CD4-positive, alpha-beta T cell treated with Interleukin-15 for 1 hour (primary cell): Measurements from ENCODE around the gene CFAP45.

Source experiments
- DNase-seq: peaks from one replicate; pipeline ENCODE4 v3.0.0-alpha.2; 2020

CFAP45 gene, protein sequence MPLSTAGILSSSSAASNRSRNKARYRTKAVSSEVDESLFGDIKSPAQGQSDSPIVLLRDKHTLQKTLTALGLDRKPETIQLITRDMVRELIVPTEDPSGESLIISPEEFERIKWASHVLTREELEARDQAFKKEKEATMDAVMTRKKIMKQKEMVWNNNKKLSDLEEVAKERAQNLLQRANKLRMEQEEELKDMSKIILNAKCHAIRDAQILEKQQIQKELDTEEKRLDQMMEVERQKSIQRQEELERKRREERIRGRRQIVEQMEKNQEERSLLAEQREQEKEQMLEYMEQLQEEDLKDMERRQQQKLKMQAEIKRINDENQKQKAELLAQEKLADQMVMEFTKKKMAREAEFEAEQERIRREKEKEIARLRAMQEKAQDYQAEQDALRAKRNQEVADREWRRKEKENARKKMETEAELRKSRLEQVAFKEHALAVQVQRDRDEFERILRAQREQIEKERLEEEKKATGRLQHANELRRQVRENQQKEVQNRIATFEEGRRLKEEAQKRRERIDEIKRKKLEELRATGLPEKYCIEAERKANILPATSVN

DNA sequence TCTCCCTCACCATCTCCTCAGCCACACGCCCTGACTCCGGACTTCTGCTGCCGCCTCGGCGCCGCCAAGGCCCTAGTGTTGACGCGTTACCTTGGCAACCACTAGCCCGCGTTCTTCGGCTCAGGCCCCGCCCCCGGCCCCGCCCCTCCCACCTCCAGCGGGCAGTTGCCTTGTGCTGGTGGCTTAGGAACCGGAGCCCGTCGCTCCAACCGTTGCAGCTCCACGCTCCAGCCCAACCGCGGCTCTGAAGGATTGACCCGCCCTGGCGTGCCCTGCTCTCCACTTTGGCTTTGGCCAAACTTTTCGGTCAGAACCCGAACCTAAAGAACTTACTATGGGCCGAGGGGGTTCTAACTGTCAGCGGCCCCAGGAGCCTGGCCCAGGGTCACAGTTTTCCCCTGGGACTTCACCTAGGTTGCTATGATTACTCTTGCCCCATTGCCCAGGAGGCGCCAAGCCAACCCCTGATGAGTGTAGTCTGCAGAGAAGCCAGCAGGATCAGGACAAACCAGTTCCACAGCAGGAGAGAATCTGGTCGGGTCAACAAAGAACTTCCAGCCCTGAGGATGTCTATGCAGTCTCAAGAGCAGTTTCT is at the start of gene CFAP45:
Gene CFAP45, minus strand, starts transcription at position 80 of the 595 bp plus-strand sequence. Its CDS starts 67 bp downstream, at position 13.
- peak; percentile 82 for DNase-seq

DNA sequence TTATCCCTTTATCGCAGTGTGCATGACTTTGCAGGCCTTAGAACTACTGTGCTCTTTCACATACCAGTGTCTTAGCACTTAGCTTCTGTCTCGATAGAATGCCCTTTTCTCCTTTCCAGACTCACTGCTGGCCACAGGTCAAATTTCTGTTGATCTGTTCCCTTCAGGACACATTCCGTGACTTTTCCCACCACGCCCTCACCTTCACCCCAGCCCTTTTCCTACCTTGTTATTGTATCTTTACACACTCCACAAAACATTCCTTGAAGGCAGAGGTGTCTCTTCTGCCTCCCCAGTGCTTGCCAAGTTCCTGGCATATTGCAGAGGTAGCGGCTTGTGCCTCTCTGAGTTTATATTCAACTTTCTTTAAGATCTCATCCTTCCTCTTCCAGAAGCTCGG is 49.2 kb upstream of the CFAP45 start:
- DNase-seq: no peak

DNA sequence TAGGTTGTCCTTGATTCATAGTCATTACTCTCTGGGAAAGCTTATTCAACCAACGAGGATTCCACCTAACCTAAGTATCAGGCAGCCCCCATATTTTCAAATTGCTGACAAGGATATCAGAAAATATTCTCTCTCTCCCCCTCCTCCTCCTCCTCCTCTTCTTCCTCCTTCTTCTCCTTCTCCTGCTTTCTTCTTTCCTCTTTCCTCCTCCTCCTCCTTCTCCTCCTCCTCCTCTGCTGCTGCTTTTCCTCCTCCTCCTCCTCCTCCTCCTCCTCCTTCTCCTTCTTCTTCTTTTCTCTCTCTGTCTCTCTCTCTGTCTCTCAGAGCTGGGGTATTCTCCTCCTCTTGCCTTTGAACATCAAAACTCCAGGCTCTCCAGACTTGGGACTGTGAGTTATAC is 48.0 kb upstream of the CFAP45 start:
- no peak for DNase-seq

DNA sequence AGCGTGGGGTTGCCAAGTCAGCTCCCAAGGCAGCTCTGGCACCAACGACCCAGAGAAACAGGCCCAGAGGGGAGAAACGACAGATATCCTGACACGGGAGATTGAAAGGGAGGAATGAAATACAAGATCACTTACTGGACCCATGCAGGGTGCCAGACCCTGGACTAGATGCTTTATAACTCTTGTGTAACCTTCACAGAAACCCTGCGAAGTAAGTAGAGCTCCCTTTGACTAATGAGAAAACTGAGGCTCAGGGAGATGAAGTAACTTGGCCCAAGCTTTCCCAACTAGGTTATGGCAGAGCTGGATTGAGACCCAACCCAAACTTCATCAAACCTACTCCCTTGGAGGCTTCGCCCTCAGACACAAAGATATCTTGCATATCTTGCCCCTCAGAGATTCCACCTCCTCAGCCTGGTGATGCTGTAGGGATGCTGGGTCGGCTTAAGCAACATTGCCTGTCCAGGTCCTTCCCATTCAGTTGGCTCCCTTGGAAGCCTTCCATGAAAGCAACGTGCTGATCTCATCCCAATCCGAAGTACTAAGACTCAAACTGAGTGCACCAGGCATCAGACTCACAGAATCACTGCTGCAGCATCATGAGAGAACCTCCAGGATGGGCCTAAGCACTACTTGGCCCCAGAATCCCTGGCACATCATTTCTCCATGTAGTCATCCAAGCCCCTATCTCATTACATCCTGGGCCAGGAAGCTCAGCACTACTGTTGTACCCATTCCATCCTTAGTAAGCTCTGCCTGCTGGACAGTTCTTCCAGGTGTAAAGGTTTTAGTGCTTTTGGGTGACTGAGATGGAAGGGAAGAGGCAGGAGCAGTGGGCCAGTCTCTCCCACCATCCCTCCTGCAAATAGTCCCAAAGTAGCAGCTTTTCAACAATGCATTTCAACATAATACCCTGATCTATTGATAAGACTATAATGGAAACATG is 46.5 kb upstream of the CFAP45 start:
- no peak for DNase-seq

DNA sequence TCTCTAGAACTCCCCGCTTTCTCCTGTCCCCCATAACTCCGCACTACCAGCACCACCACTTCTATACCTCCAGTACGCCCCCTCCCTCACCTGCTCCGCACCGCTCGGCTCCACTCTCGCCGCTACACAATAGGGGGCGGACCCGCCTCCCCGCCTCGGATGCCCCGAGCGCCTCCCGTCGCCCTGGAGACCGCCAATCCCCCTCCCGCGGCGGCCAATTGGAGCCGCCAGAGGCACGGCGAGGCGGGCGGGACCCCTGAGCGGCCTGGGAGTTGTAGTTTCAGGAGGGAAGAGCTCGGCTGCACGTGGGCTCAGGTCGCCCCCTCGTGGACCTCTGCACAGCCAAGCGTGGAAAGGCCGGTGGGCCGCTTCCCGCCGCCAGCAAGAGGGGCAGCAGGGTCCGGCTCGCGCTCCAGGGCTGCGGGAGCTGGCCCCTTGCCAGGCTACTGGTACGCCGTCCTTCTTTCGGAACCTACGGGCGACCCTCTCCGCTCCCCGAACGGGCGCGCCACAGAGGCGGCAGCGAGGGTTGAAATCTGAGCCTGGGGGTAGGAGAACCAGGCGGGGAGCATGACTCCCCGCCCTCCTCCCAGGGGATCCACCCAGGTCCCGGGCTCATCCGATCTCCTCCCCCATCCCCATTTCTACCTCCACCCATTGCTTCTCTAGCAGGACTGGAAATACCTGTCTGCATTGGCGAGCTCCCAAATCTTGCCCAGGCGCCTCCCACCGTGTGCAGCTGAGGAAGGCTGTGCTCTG is 45.7 kb upstream of the CFAP45 start, which contains the start of gene IGSF9:
Gene IGSF9, minus strand, starts transcription at position 131 of the 759 bp plus-strand sequence. CDS start 2,159 bp downstream, outside the sequence.
- peak; percentile 83 for DNase-seq

DNA sequence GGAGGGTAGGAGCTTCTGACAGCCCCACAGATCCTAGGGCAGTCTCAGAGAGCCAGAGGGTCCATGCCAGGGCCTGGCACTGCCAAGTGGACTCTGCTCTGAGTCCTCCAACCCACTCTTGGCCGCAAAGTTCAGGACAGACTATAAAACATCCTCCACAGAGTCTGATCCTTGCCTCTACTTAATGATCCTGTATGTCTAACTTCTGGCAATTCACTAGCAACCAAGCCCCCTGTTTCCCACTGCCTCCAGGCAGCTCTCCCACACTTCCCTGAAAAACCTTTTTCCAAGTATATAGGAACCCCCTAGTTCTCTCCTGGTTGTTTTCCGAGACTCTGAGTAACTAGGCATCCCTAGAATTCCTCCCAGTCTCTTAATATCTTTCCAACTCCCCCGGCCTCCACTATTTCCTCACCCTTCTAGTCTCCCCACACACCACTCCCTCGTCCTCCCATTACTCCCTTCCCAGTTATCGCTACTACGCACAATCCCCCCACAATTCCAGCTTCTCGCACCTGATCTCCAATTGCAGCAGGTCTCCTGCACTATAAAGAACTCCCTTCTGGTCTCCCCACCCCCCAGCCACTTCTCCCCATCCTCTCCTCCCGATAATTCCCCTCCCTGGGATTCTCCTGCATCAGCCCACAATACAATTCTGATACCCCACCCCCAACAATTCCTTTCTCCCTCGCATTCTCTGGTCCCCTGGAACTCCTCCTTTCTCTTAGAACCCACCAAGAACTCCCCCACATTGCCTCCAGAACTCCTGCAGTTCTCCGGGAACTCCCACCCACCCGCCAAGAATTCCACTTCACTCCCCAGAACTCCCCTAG is 44.9 kb upstream of the CFAP45 start:
- no peak for DNase-seq

DNA sequence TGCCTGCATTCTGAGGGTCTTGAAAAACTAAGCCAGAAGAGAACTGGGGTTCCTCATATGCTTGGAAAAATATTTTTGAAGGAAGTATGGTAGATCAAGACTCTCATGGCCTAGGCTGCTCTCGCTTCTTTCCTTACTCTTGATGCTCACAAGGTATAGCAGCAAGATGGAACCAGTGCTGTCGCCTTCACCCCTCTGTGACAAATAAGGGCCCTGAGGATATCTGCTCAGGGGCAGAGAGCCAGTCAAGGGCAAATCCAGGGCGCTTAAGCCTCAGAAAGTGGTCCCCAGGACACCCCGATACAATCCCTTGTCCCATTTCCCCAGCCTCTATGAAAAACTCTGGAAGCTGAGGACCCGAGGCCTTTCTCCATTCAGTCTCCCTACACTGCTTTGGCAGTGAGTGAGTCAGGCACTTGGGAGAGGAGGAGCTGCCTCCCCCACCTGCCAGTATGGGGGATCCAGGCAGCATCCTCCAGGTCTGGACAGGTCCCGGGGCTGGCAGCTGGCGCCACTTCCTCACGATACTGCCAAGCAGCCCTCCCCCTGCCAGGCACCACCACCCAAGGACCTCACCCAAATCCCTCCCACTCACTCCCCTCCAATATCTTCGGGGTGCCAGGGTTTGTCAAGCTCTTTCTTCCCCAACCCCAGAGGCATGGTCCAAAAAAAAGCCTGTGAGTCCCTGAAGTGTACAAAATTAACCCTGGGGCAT is 44.1 kb upstream of the CFAP45 start:
- DNase-seq: no peak

DNA sequence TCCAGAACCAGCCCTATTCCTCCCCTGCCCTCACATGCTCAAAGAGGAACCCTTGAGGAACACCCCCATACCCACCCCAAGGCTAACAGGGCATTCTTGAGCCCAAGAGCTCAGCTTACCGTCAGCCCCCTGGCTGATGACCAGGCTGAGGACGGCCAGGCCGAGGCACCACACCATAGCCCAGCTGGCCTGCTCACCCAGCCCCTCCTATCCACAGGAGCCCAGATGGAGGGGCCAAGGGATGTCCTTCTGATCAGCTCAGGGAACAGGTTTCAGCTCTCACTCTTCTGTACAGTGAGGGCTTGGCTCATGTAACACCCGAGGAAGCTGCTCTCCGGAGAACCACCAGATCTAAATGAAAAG is 43.3 kb upstream of the CFAP45 start:
- no peak for DNase-seq

DNA sequence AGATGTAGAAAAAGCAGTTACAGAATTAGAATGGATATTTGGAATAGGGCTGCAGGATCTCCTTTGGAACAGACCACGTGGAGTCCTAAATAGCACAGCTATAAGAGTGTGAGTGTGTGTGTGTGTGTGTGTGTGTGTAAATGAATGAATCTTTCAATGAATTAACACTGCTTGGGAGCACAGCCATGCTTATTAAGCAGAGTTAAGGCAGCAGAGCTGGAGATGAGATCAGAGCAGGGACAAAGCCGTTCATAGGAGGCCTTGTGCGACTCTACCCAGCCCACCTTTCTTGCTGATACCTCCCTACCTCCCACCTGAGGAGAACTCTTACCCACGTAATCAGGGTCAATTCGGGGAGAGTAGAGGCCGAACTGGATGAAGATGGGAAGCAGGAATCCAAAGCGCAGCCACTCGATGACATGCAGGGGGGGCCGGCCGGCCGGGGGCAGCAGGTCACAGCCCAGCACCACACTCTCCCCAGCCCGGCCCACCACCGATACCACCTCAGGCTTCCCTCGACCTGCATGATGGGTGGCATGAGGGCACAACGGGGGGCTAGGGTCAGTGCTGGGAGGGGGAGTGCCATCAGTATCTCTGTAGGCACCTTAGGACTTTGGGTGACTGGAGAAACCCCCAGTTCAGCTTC is 42.8 kb upstream of the CFAP45 start:
- no peak for DNase-seq

DNA sequence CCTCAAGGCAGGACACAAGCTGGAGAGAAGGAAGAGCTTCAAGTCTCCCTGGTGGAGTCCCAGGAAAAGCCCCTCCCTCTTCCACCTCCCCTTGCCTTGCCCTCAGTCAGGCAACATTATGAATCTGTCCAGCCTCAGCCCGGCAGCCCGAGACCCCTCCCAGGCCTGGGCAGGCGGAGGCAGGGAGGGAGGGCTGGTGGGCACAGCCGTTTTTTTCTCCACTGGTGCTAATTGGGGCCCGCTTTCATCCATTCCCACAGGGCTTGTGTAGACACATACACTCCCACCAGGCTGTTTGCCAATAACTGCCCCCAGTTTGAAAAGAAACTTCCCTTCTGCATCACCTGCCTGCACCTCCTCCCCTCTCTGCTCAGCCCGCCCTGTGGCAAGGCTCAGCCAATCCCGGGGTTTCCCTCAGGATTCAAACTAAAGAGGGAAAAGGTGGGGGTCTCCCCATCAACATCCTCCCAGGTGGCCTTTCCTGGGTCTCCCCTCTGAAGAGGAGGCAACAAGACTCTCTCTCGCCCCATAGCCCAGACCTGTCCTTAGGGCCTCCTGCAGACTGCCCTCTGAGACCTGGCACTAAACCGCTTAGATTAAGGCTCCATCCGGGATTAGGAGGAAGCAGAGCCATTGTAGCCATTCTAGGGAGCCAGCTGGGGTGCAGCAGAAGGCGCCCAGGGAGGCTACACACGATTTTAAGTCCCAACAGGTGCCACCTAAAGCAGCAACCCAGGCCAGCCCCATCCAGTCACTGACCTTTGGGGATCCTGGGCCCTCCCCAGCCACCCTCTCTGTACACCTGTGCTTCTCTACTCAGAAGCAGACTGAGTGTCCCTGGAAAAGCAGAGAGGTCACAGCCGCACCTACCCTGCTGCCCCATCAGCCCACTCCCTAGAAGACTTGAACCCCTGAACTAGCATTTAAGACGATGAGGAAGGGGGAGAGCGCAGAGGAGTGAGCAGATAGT is 41.9 kb upstream of the CFAP45 start:
- no peak for DNase-seq

DNA sequence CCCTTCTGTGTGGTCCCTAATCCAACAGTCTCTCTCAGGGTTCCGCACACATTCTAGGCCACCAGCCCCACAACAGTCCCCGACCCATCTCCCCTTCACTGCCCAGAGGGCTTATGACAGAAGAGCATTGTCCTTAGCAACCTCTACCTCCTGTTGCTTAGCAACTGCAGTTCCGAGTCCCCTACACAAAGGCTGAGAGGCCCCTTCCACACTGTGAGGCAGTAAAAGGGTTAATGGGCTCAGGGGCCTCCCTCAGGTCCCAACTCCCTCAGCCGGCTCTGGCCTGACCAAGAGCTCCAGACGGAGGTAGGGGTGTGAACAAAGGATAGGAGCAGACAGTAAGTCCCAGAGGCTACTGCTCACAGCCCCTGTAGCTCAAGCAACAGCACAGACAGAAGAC is 41.2 kb upstream of the CFAP45 start:
- DNase-seq: no peak

DNA sequence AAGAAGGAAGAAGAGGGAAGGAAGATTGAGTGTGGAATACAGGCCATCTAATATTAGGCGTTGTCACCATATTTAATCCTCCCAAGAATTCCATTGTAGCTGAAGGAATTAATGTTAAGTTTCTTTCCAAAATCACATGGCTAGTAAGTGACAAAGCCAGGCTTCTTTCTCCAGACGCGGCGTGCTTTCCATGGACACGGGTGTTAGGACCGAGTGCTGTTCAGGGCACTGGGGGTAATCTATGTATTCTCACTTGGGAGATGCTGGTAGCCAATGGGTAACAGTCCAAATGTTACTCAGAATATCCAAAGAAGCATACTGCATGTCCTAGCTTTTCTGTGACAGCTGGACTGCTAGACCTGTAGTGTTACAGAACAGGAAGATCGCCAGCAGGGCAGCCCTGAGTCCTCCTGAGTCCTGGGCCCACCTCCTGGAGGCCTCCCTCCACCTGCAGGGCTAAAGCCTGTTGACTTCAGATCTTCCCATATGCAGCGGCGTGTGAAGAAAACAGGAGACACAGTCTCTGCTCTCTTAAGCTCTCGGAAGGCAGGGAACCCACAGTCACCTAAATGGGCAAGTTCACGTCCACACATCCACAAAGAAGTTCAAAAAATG is 40.1 kb upstream of the CFAP45 start:
- no peak for DNase-seq

DNA sequence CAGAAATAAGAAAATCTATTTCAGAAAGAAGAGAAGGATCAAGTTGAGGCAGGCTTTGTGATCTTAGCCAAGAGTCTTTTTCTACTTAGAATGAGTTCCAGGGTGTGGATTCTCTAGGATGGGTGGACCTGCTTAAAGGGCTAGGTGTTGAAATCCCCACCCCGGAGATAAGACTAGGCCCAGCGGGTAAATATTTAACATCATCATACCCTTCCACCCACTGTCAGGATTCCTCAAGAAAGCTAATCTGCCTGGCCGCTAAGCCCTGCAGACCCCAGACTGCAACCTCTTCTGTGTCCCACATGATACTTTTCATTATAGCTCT is 39.7 kb upstream of the CFAP45 start:
- no peak for DNase-seq

DNA sequence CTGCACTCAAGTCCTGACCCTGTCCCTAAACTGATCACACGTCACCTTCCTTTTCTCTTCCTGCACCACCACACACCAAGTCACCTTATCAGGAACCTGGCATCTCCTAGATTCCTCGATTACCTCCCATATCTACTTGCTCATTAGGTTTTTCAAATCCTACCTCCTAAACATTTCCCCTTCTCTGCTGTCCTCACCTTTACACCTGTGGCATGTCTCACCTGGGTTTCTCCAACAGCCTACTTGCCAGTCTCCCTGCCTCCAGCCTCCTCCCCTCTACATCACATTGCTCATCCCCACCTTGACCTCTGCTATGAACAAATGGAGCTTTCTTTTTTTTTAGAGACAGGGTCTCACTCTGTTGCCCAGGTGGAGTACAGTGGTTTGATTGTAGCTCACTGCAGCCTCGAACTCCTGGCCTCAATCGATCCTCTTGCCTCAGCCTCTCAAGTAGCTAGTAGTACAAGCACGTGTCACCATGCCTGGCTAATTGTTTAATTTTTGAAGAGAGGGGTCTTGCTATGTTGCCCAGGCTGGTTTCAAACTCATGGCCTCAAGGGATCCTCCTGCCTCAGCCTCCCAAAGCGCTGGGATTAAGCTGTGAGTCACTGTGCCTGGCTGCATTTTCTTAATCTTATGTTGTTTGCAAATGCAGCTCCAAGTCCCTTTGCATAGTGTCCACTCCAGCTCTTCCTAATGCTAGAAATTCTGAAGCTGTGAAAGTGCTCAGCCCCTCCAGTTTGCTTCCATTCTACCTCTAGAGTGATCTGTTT is 39.1 kb upstream of the CFAP45 start:
- DNase-seq: no peak

DNA sequence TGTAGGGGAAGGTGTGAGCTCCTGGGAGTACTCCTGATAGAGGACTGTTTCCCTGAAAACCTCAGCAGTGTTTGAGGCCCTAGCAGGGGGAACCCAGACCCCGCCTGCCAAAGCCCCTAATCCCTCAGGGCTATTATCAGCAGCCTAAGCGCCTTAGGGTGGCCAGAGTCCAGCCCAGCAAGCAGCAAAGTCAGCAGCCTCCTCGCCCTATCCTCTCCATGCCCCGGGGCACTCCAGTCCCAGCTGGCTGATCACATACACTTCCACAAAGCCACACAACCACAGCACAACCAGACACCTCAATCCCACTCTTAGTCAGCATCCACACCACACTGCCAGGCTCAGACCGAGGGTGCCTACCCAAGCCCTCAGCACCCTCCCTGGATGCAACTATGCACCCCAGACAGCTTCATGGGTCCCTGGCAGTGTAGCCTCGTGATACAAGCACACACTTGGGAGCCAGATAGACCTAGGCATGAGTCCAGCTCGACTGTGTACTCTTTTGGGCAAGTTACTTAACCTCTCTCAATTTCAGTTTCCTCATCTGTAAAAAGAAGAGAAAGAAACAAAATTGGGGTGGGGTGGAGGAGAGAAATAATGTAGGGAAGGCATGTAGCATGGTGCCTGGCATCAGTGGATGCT is 38.4 kb upstream of the CFAP45 start:
- no peak for DNase-seq

DNA sequence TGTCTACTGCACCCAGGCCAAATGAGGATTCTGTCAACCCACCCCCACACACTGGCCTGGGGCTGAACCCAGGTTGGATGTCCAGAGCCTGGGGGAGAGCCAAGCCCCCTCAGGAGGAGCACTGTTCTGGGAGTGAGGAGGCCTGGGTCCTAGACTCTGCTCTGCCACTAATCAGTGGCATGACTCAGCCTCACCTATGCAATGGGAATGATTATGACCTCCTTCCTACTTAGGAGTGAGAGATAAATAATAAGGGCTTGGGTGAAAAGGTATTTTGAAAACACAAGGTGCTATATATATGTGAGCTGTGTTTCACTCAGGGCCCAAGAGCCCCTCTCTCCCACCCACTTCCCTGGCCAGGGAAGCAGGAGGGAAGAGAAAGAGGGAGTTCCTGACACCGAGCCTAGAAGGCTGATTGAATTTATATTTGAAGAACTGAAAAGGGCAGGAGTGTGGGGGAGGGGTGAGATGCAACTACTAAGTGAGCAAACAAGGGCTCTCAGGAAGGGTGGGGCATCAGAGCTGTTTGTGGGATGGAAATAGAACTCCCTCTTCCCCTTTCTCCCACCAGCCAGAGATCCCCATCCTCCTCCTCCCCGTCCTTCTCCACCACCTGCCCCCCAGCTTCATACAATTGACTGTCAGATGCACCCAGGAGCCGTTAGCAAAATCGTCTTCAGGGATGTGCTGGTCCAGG is 37.2 kb upstream of the CFAP45 start:
- peak; percentile 39 for DNase-seq
